ENCODE data around the gene AKT1.

GRCh38 chr14:104782086-104782807, 13.3 kb downstream of the AKT1 start:
- TF ChIP-seq CTCF (IDR thresholded peaks at IDR 0.05) (no peak), POLR2A (IDR thresholded peaks at IDR 0.05) (no peak)
